Measurements from ENCODE around the gene ARID5B. TPM values are rescaled to one million over a fixed set of nuclear protein-coding genes. Genes with fewer than 3 reads are reported as not detected.

Gene ARID5B
- polyA plus RNA-seq, 1 experiment = 137 TPM

DNA sequence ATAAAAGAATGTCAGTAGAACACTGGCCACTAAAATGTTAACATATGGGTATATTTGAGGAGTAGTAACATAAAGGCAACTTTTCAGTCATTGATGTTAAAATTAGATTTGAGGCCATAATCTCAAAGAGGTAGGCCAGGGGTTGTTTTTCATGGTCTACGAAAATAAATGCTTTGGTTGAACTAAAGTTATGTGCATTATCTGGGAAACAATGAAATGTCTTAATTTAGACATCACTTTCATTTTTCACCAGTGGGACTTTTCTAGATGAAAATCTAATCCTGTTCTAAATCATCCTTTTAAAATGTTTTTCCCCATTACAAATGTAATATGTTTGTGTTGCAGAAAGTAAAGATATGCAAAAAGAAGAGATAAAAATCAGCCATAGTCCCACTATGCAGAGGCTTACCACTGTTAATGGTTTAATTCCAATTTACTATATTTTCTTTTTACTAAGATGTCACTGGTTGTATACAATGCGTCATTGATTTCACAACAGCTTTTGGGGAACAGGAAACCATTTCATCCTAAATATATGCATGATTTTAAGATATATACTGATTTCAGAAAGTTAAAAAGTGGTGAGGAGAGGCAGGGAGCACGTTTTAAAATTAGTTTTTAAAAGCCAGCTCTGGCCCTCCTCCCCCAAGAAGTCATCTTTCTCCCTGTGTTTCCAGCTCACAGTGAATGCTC, 64.3 kb downstream of the ARID5B start:
- ChIA-PET CTCF (interaction anchor here (0.6 to 1.2 kb wide), 2 partner anchors 215 to 733 kb away, joined by 3 read pairs; no protein-coding TSS in a partner anchor), POLR2A (no interaction called here)
- Histone ChIP-seq H3K9me3 (ENCODE audit: control insufficient read depth, insufficient read depth, low read length) (no peaks in the 10 kb centered on the region), H3K27me3 (ENCODE audit: control insufficient read depth, insufficient read depth, low read length) (no peaks in the 10 kb centered on the region), H3K4me3 (ENCODE audit: low read depth, low read length) (no peak overlapping the region), H3K27ac (ENCODE audit: low read depth, low read length) (no peak overlapping the region)
- TF ChIP-seq, protein P1, sequence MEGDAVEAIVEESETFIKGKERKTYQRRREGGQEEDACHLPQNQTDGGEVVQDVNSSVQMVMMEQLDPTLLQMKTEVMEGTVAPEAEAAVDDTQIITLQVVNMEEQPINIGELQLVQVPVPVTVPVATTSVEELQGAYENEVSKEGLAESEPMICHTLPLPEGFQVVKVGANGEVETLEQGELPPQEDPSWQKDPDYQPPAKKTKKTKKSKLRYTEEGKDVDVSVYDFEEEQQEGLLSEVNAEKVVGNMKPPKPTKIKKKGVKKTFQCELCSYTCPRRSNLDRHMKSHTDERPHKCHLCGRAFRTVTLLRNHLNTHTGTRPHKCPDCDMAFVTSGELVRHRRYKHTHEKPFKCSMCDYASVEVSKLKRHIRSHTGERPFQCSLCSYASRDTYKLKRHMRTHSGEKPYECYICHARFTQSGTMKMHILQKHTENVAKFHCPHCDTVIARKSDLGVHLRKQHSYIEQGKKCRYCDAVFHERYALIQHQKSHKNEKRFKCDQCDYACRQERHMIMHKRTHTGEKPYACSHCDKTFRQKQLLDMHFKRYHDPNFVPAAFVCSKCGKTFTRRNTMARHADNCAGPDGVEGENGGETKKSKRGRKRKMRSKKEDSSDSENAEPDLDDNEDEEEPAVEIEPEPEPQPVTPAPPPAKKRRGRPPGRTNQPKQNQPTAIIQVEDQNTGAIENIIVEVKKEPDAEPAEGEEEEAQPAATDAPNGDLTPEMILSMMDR (IDR thresholded peaks at IDR 0.05; ENCODE audit: low read depth, low read length) = no peak
- no peak for DNase-seq (ENCODE audit: low read depth, low spot score)

GRCh38 chr10:61967298-61967697, 65.8 kb downstream of the ARID5B start:
- TF ChIP-seq, protein P1 (IDR thresholded peaks at IDR 0.05; ENCODE audit: low read depth, low read length) = no peak
- POLR2A ChIA-PET = no interaction called here
- DNase-seq (ENCODE audit: low read depth, low spot score) = no peak
- H3K27ac ChIP-seq (ENCODE audit: low read depth, low read length) = no peak overlapping the region
- CTCF ChIA-PET = interaction anchor here (1.2 kb wide), 1 partner anchor 216 kb away, joined by 3 read pairs; no protein-coding TSS in a partner anchor
- H3K27me3 ChIP-seq (ENCODE audit: control insufficient read depth, insufficient read depth, low read length) = no peaks in the 10 kb centered on the region
- no peak overlapping the region for H3K4me3 ChIP-seq (ENCODE audit: low read depth, low read length)
- no peaks in the 10 kb centered on the region for H3K9me3 ChIP-seq (ENCODE audit: control insufficient read depth, insufficient read depth, low read length)

DNA sequence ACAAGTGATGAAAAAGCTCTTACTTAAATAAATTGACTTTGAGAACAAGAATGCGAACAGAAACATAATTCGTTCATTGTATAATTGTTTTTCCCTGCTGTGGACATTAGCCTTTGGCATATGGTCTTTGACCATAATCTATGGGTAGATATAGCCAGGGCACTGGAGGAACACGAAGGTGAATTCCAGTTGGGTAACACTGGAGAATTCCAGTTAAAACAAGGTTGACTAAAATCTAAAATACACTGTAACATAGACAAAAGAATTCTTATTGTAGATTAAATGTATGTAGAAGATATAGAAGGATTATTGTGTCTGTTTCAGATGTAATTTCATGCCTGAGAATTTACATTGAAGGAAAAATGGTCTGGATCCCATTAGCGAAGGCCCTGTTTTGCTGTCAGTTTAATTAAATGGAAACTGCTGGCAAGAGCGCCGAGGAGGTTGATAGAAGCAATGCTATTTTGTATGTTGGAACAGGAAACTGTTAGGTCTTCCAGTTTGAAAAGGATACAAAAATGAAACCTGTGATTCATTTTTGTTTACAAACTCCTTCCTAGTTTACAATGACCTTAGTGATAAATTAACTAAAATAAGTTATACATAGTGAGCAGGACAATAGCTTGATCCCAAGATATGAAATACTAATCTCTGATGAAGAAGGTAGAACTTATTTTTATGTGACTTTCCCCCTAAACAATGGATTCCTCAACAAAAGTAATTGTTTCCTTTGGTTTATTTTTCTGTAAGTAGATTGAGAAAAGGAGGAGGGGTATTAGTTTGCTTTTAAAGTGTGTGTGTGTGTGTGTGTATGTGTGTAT, 68.9 kb downstream of the ARID5B start:
- TF ChIP-seq, protein P1 (IDR thresholded peaks at IDR 0.05; ENCODE audit: low read depth, low read length) = no peak
- ChIA-PET POLR2A (interaction anchor here (0.7 kb wide), 1 partner anchor 264 kb away, joined by 5 read pairs; no protein-coding TSS in a partner anchor), CTCF (no interaction called here)
- Histone ChIP-seq H3K9me3 (ENCODE audit: control insufficient read depth, insufficient read depth, low read length) (no peaks in the 10 kb centered on the region), H3K4me3 (ENCODE audit: low read depth, low read length) (no peak overlapping the region), H3K27ac (ENCODE audit: low read depth, low read length) (no peak overlapping the region), H3K27me3 (ENCODE audit: control insufficient read depth, insufficient read depth, low read length) (no peaks in the 10 kb centered on the region)
- no peak for DNase-seq (ENCODE audit: low read depth, low spot score)

GRCh38 chr10:61971003-61971325, 69.5 kb downstream of the ARID5B start:
- Histone ChIP-seq H3K27ac (ENCODE audit: low read depth, low read length) (no peak overlapping the region), H3K9me3 (ENCODE audit: control insufficient read depth, insufficient read depth, low read length) (no peaks in the 10 kb centered on the region), H3K4me3 (ENCODE audit: low read depth, low read length) (no peak overlapping the region), H3K27me3 (ENCODE audit: control insufficient read depth, insufficient read depth, low read length) (no peaks in the 10 kb centered on the region)
- ChIA-PET CTCF (no interaction called here), POLR2A (interaction anchor here (0.6 to 0.7 kb wide), 2 partner anchors 18 to 264 kb away, joined by 3 to 5 read pairs; no protein-coding TSS in a partner anchor)
- no peak for DNase-seq (ENCODE audit: low read depth, low spot score)
- TF ChIP-seq, protein P1 (IDR thresholded peaks at IDR 0.05; ENCODE audit: low read depth, low read length) = no peak

GRCh38 chr10:61973169-61973568, 71.7 kb downstream of the ARID5B start:
- no peak overlapping the region for H3K27ac ChIP-seq (ENCODE audit: low read depth, low read length)
- ChIA-PET CTCF (interaction anchor here (1.2 to 1.9 kb wide), 2 partner anchors 9 to 292 kb away, joined by 3 to 7 read pairs; no protein-coding TSS in a partner anchor), POLR2A (no interaction called here)
- DNase-seq (ENCODE audit: low read depth, low spot score) = no peak
- H3K9me3 ChIP-seq (ENCODE audit: control insufficient read depth, insufficient read depth, low read length) = no peaks in the 10 kb centered on the region
- TF ChIP-seq, protein P1 (IDR thresholded peaks at IDR 0.05; ENCODE audit: low read depth, low read length) = no peak
- no peaks in the 10 kb centered on the region for H3K27me3 ChIP-seq (ENCODE audit: control insufficient read depth, insufficient read depth, low read length)
- no peak overlapping the region for H3K4me3 ChIP-seq (ENCODE audit: low read depth, low read length)

All from AG04450 (cell line).